Subcutaneous adipose tissue (tissue), 4 donors: ENCODE data around the gene KIAA0232. TPM values are rescaled to one million over a fixed set of nuclear protein-coding genes. Genes with fewer than 3 reads are reported as not detected.

ENCODE experiments used
- total RNA-seq, 4 donors: library from RNA; depleted of rRNA; stranded (reverse); fragments of >200 nt; gene quantifications; one replicate each; pipeline ENCODE4 v1.1.0, GENCODE V29; 2016
- TF ChIP-seq, protein P1 (sequence below): fragments of 450-650 bp; IDR thresholded peaks from one replicate; pipeline ENCODE4 v1.5.1; 2016; ENCODE audit warnings: low read depth, mild to moderate bottlenecking, control low read depth, antibody characterized with exemption, moderate library complexity

The KIAA0232 gene
- total RNA-seq, 4 donors from 2014 or later = 24.3 to 36.5 (median 31.0) TPM

DNA sequence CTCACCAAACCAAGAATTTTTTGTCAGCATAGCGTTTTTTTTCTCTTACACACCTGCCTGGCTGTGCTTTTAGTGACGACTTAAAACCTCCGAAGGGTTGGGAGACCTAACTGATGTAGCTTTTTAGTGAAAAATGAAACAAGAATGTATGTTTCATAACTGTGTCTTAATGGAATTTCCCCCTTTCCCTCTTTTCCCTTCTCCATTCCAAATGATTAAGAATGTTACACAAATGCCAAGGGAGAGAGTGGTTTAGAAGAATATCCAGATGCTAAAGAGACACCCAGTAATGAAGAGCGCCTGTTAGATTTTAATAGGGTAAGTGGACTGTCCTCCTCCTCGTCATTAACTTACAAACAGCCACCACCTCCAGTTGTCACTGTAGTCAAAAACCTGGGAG is 93.9 kb downstream of the KIAA0232 start:
- TF ChIP-seq, protein P1, sequence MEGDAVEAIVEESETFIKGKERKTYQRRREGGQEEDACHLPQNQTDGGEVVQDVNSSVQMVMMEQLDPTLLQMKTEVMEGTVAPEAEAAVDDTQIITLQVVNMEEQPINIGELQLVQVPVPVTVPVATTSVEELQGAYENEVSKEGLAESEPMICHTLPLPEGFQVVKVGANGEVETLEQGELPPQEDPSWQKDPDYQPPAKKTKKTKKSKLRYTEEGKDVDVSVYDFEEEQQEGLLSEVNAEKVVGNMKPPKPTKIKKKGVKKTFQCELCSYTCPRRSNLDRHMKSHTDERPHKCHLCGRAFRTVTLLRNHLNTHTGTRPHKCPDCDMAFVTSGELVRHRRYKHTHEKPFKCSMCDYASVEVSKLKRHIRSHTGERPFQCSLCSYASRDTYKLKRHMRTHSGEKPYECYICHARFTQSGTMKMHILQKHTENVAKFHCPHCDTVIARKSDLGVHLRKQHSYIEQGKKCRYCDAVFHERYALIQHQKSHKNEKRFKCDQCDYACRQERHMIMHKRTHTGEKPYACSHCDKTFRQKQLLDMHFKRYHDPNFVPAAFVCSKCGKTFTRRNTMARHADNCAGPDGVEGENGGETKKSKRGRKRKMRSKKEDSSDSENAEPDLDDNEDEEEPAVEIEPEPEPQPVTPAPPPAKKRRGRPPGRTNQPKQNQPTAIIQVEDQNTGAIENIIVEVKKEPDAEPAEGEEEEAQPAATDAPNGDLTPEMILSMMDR = no peak

GRCh38 chr4:6877067-6877466 is 94.5 kb downstream of the KIAA0232 start:
- TF ChIP-seq, protein P1 = no peak

DNA sequence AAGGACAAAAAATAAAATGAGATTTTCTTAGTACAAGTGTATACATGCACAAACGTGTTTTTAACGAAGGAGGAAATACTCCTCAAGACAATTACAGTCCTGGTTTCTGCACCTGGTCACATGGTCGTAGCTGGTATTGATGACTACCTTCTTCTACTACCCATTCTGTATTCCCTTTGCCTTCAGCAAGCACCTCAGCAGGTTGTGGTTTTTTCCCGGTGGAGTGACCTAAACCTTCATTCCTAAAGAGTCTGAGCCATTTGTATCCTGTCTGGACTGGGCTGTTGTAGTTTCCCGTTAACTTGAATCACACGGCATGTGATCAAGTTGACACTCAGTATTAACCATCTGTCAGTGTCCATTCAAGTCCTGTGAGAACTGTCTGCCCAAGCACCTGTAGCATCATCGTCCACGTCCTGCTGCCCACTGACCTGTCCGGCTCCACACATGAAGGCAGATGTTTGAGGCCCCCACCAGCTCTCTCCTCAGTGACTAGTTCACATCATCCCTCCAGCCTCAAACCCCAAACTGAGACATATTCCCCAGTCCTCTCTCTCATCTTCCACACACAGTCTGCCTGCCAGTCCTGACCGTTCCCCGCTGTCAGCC is 96.0 kb downstream of the KIAA0232 start:
- TF ChIP-seq, protein P1 = no peak

DNA sequence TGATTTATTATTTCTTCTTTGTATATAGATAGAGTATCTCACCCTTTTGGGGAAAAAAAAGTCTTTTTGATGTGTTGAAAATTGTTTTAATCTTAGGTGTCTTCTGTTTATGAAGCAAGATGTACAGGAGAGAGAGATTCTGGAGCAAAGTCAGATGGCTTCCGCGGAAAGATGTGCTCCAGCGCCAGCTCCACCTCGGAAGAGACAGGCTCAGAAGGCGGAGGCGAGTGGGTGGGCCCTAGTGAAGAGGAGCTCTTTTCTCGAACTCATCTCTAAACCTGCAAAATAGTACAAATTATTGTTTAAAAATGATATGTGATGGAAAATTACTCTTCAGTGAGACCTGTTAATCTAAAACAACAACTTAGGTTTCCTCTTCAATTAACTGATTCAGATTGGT is 98.2 kb downstream of the KIAA0232 start:
- TF ChIP-seq, protein P1 = no peak

- TF ChIP-seq, protein P1 = no peak
These were observed 99.4 kb downstream of the KIAA0232 start for GRCh38 chr4:6881908-6882307.

GRCh38 chr4:6884341-6884870 is 101.9 kb downstream of the KIAA0232 start:
- TF ChIP-seq, protein P1 = no peak

- TF ChIP-seq, protein P1 = no peak
These were observed 103.5 kb downstream of the KIAA0232 start for GRCh38 chr4:6885953-6886557.
